H1 (cell line): Measurements from ENCODE around the gene ZFYVE21. TPM values are rescaled to one million over a fixed set of nuclear protein-coding genes. Genes with fewer than 3 reads are reported as not detected.

Experiments
- CTCF ChIA-PET: fragments of 300-600 bp; sonication (Branson Sonifier 250); formaldehyde crosslinking; loops from one replicate; lab custom pipeline; 2021; ENCODE audit not compliant: partially characterized antibody; lab: Charles Lee
- POLR2A ChIA-PET: fragments of 300-600 bp; sonication (Branson Sonifier 250); formaldehyde crosslinking; loops from one replicate; lab custom pipeline; 2021; ENCODE audit warnings: inconsistent platforms; ENCODE audit not compliant: partially characterized antibody; lab: Charles Lee
- DNase-seq, 2 experiments: peaks; one replicate each; pipeline versions ENCODE4 v3.0.0 to v3.0.0-alpha.2; 2010 to 2022; ENCODE audit warnings: low spot score in 2 of 2, low read depth in 1 of 2, mixed read lengths in 1 of 2
- FAIRE-seq: peaks from 2 replicates; lab custom pipeline; 2011; peaks lifted over from hg19 to GRCh38; lab: Jason Lieb, UNC
- H2AFZ ChIP-seq: 2 replicates; pipeline ENCODE4 v1.8.1; 2012; ENCODE audit warnings: low read length, inconsistent platforms
- H2AK5ac ChIP-seq: 2 replicates; pipeline ENCODE4 v1.6.1; 2013; ENCODE audit warnings: low read depth, low read length
- H2BK120ac ChIP-seq: replicated peaks from 2 replicates; pipeline ENCODE3; 2013; ENCODE audit warnings: low read depth, low read length, inconsistent platforms
- H2BK12ac ChIP-seq: 2 replicates; pipeline ENCODE4 v1.6.1; 2013; ENCODE audit warnings: low read depth, low read length
- H2BK15ac ChIP-seq: 2 replicates; pipeline ENCODE4 v1.6.1; 2013; ENCODE audit warnings: low read length
- H2BK20ac ChIP-seq: 2 replicates; pipeline ENCODE4 v1.6.1; 2013; ENCODE audit warnings: low read length
- H2BK5ac ChIP-seq: 2 replicates; pipeline ENCODE4 v1.6.1; 2013; ENCODE audit warnings: low read depth, low read length
- H3K14ac ChIP-seq: 2 replicates; pipeline ENCODE4 v1.6.1; 2013; ENCODE audit warnings: inconsistent platforms; ENCODE audit not compliant: insufficient read length
- H3K18ac ChIP-seq: 2 replicates; pipeline ENCODE4 v1.6.1; 2013; ENCODE audit warnings: low read length; ENCODE audit errors: extremely low read depth
- H3K23ac ChIP-seq: 2 replicates; pipeline ENCODE4 v1.6.1; 2013; ENCODE audit warnings: inconsistent platforms; ENCODE audit not compliant: insufficient read length
- H3K23me2 ChIP-seq: 2 replicates; pipeline ENCODE4 v1.6.1; 2013; ENCODE audit warnings: low read depth, low read length
- H3K27ac ChIP-seq: 2 replicates; pipeline ENCODE4 v1.6.1; 2011; ENCODE audit warnings: low read depth, low read length, inconsistent platforms
- H3K27me3 ChIP-seq, 4 experiments: replicated peaks in 1 of 4; 1 replicate in 1 of 4; 2 replicates in 3 of 4; pipeline versions ENCODE4 v1.6.1 to v1.8.1; 2011 to 2013; ENCODE audit warnings: low read length in 3 of 4, mild to moderate bottlenecking in 3 of 4, inconsistent platforms in 2 of 4, mixed read lengths in 2 of 4, moderate library complexity in 1 of 4; ENCODE audit not compliant: control insufficient read depth in 3 of 4, insufficient read depth in 3 of 4; ENCODE audit errors: extremely low read depth in 1 of 4
- H3K36me3 ChIP-seq, 4 experiments: 2 replicates each; pipeline versions ENCODE4 v1.6.1 to v1.8.1; 2011 to 2013; ENCODE audit warnings: mild to moderate bottlenecking in 4 of 4, low read length in 3 of 4, moderate library complexity in 2 of 4, control low read depth in 1 of 4, inconsistent platforms in 1 of 4; ENCODE audit not compliant: insufficient read depth in 4 of 4, control insufficient read depth in 2 of 4
- H3K4ac ChIP-seq: replicated peaks from 2 replicates; pipeline ENCODE3; 2013; ENCODE audit warnings: low read length, low read depth, mixed read lengths, inconsistent platforms; ENCODE audit not compliant: insufficient read length
- H3K4me1 ChIP-seq, 4 experiments: replicated peaks in 1 of 4; 1 replicate in 1 of 4; 2 replicates in 3 of 4; pipeline versions ENCODE4 v1.6.1 to v1.8.1; 2011 to 2013; ENCODE audit warnings: low read length in 3 of 4, inconsistent platforms in 2 of 4, mixed read lengths in 1 of 4; ENCODE audit not compliant: insufficient read depth in 4 of 4, control insufficient read depth in 3 of 4
- H3K4me2 ChIP-seq, 2 experiments: 2 replicates each; pipeline versions ENCODE4 v1.6.1 to v1.8.1; 2011 to 2013; ENCODE audit warnings: low read depth in 2 of 2, low read length in 2 of 2, control low read depth in 1 of 2, inconsistent platforms in 1 of 2, mild to moderate bottlenecking in 1 of 2; ENCODE audit not compliant: insufficient read depth in 1 of 2
- H3K4me3 ChIP-seq, 4 experiments: fragments of 200-600, 300-600 bp in 1 of 4; sonication (generic), shearing (Covaris generic), sonication (Bioruptor Twin) in 1 of 4; 2 replicates each; pipeline versions ENCODE4 v1.5.1 to v1.8.1; 2011 to 2016; ENCODE audit warnings: low read length in 4 of 4, low read depth in 3 of 4, control low read depth in 2 of 4, inconsistent platforms in 2 of 4, mild to moderate bottlenecking in 2 of 4, mixed read lengths in 1 of 4, moderate library complexity in 1 of 4; ENCODE audit not compliant: insufficient read depth in 2 of 4; ENCODE audit errors: extremely low read depth in 1 of 4
- H3K56ac ChIP-seq: replicated peaks from 2 replicates; pipeline ENCODE3; 2013; ENCODE audit warnings: low read depth, mild to moderate bottlenecking, mixed read lengths, low read length, inconsistent platforms; ENCODE audit not compliant: insufficient read length
- H3K79me1 ChIP-seq: 2 replicates; pipeline ENCODE4 v1.6.1; 2013; ENCODE audit warnings: low read depth, low read length, control low read depth
- H3K79me2 ChIP-seq, 2 experiments: 2 replicates each; pipeline versions ENCODE4 v1.6.1 to v1.8.1; 2012 to 2013; ENCODE audit warnings: low read length in 2 of 2, mild to moderate bottlenecking in 2 of 2, inconsistent platforms in 1 of 2; ENCODE audit not compliant: insufficient read depth in 2 of 2, control insufficient read depth in 1 of 2
- H3K9ac ChIP-seq, 4 experiments: replicated peaks in 1 of 4; 1 replicate in 1 of 4; 2 replicates in 3 of 4; pipeline versions ENCODE4 v1.6.1 to v1.8.1; 2011 to 2013; ENCODE audit warnings: low read depth in 3 of 4, low read length in 3 of 4, control low read depth in 2 of 4, mild to moderate bottlenecking in 2 of 4, moderate library complexity in 2 of 4, inconsistent platforms in 1 of 4; ENCODE audit errors: extremely low read depth in 1 of 4
- H3K9me3 ChIP-seq, 2 experiments: 2 replicates each; pipeline versions ENCODE4 v1.6.1 to v1.8.1; 2012 to 2013; ENCODE audit warnings: mild to moderate bottlenecking in 2 of 2, moderate library complexity in 2 of 2, control low read depth in 1 of 2, inconsistent platforms in 1 of 2, low read depth in 1 of 2, low read length in 1 of 2, mixed read lengths in 1 of 2; ENCODE audit not compliant: insufficient read depth in 2 of 2
- H4K20me1 ChIP-seq, 2 experiments: replicated peaks in 1 of 2; 2 replicates each; pipeline versions ENCODE3 to v1.8.1; 2011 to 2013; ENCODE audit warnings: inconsistent platforms in 2 of 2, low read length in 2 of 2, mild to moderate bottlenecking in 1 of 2; ENCODE audit not compliant: insufficient read depth in 2 of 2, control insufficient read depth in 1 of 2
- H4K5ac ChIP-seq: 2 replicates; pipeline ENCODE4 v1.6.1; 2013; ENCODE audit warnings: low read length, low read depth, mixed read lengths, inconsistent platforms; ENCODE audit not compliant: insufficient read length
- H4K8ac ChIP-seq: 2 replicates; pipeline ENCODE4 v1.8.0; 2013; ENCODE audit warnings: mild to moderate bottlenecking, moderate library complexity, low read length, inconsistent platforms; ENCODE audit not compliant: insufficient read depth; ENCODE audit errors: extremely low read depth
- H4K91ac ChIP-seq: replicated peaks from 2 replicates; pipeline ENCODE3; 2013; ENCODE audit warnings: low read length, mixed read lengths, inconsistent platforms; ENCODE audit not compliant: insufficient read length
- CBX8 ChIP-seq: fragments of 300-800, 300-1000 bp; sonication (generic); IDR thresholded peaks from 2 replicates; pipeline ENCODE4 v1.7.1; 2016; ENCODE audit warnings: low read depth, low read length, borderline replicate concordance
- CREB1 ChIP-seq: IDR thresholded peaks from 2 replicates; pipeline ENCODE4 v1.6.1; 2012; ENCODE audit warnings: inconsistent platforms
- NANOG ChIP-seq: IDR thresholded peaks from 2 replicates; pipeline ENCODE4 v1.6.1; 2011; ENCODE audit warnings: low read length, low read depth, mild to moderate bottlenecking, inconsistent platforms; ENCODE audit not compliant: insufficient read depth, poor library complexity, severe bottlenecking
- PHF8 ChIP-seq: fragments of 200-600 bp; sonication (generic); conservative IDR thresholded peaks from 2 replicates; pipeline ENCODE4 v1.7.1; 2012; ENCODE audit warnings: low read depth, mild to moderate bottlenecking, inconsistent platforms, low read length, moderate library complexity
- SP4 ChIP-seq: IDR thresholded peaks from 2 replicates; pipeline ENCODE4 v1.6.1; 2012; ENCODE audit warnings: low read length, inconsistent platforms
- TBP ChIP-seq: IDR thresholded peaks from 2 replicates; pipeline ENCODE4 v1.6.1; 2011; ENCODE audit warnings: low read depth, low read length, improper control_type of control experiment
- ZNF274 ChIP-seq: IDR thresholded peaks from 2 replicates; pipeline ENCODE4 v1.7.0; 2012; ENCODE audit warnings: low read length, borderline replicate concordance; ENCODE audit errors: extremely low read depth
- WGBS, 2 experiments: shearing (Covaris generic) in 1 of 2; methylation state at CpG; one replicate each; pipeline versions ENCODE4 v1.1.6 to v1.1.7; 2013 to 2015; ENCODE audit warnings: low lambda C conversion rate in 2 of 2, mixed read lengths in 2 of 2, inconsistent platforms in 1 of 2, low coverage in 1 of 2, missing lambda C conversion rate in 1 of 2; ENCODE audit not compliant: insufficient replicate concordance in 2 of 2, insufficient coverage in 1 of 2, insufficient read length in 1 of 2; ENCODE audit errors: extremely low coverage in 1 of 2, missing lambda C conversion rate in 1 of 2; 5-methylcytosine and 5-hydroxymethylcytosine counted together
- polyA plus RNA-seq, 7 experiments: library from polyadenylated mRNA; depleted of rRNA in 3 of 7; stranded (reverse) in 5 of 7; unstranded in 2 of 7; fragments of >200 nt in 5 of 7; fragments of 200-250 nt in 2 of 7; gene quantifications; 1 replicate in 5 of 7; 2 replicates in 1 of 7; 4 replicates in 1 of 7; pipeline versions ENCODE4 v1.2.1 to v1.2.3, GENCODE V29; 2011 to 2013; ENCODE audit warnings: missing spikeins in 2 of 7, mixed read lengths in 2 of 7
- total RNA-seq: library from RNA; stranded (reverse); fragmentation: NEBNext Ultra II Directional; extraction: Animal tissue kit (Norgen Biotek cat#: 25700); gene quantifications from 2 replicates; pipeline ENCODE4 v1.2.1, GENCODE V29; 2021

The ZFYVE21 gene
- total and polyA plus RNA-seq, 2 of the 8 experiments (the other 6 are each of a cell fraction or from before 2014, with no cell fraction given), result 53.4 to 127 TPM

DNA sequence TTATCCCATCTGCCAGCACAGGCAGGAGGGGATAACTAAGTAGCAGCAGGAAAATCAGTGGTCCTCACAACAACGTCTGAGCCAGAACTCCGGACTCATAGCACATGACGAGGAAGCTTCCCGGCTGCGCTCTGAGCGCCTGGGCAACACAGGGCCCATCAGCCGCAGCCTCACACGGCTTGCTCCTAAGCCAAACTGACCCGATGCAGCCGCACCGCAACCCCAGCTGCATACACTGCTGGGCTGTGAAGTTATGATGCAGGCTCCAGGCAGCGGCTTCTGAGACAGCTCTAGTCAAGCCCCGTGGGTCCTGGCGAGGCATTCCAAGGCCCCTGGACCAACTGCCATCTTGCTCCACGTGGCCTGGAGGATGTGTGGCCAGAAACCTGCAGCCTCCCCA is 28.1 kb downstream of the ZFYVE21 start:
- H3K27ac ChIP-seq, result no peak overlapping the region
- H3K56ac ChIP-seq, result no peak overlapping the region
- peaks cover 0 to 2% of the 10 kb centered on the region in 2 experiments for H4K20me1 ChIP-seq
- H4K91ac ChIP-seq, result no peak overlapping the region
- H3K4me1 ChIP-seq, result peaks cover 0 to 3% (median under 1%) of the 10 kb centered on the region in 4 experiments; a peak in 2 of 7 replicates
- ChIA-PET POLR2A (interaction anchor here (2.2 kb wide), 1 partner anchor 9 kb away, joined by 6 read pairs; no protein-coding TSS in a partner anchor), CTCF (no interaction called here)
- no peak overlapping the region for H4K5ac ChIP-seq
- H3K27me3 ChIP-seq, result no peaks in the 10 kb centered on the region; a peak in 1 of 7 replicates
- H2BK12ac ChIP-seq, result no peak overlapping the region
- no peak overlapping the region for H2BK120ac ChIP-seq
- WGBS, 2 experiments, result 93% methylated on average over 15 of the region's 15 CpGs; no CpG with 5 or more reads in 1 of the 2 experiments
- no peaks in the 10 kb centered on the region for H3K23me2 ChIP-seq
- H2AK5ac ChIP-seq, result no peak overlapping the region
- H3K79me1 ChIP-seq, result no peaks in the 10 kb centered on the region
- no peaks in the 10 kb centered on the region; a peak in 2 of 8 replicates for H3K36me3 ChIP-seq
- no peak overlapping the region for H3K14ac ChIP-seq
- no peak overlapping the region for H2BK15ac ChIP-seq
- H4K8ac ChIP-seq, result peak overlapping the region; percentile 35; the same call in 1 of the 2 replicates
- no peak overlapping the region for H2AFZ ChIP-seq
- H3K9ac ChIP-seq, result no peak overlapping the region
- H2BK20ac ChIP-seq, result no peak overlapping the region
- no peaks in the 10 kb centered on the region for H3K79me2 ChIP-seq
- TF ChIP-seq CBX8, result no peak
- TF ChIP-seq PHF8, result no peak
- no peak for TF ChIP-seq ZNF274
- TF ChIP-seq SP4, result no peak
- no peak for TF ChIP-seq NANOG
- no peak for TF ChIP-seq TBP
- TF ChIP-seq CREB1, result no peak
- no peak overlapping the region for H2BK5ac ChIP-seq
- peak overlapping the region; percentile 6; the same call in 1 of the 2 replicates for H3K18ac ChIP-seq
- DNase-seq, result no peak
- no peak overlapping the region for H3K4me2 ChIP-seq
- H3K4ac ChIP-seq, result no peak overlapping the region
- no peak overlapping the region for H3K23ac ChIP-seq
- FAIRE-seq, result no peak
- no peak overlapping the region for H3K4me3 ChIP-seq
- no peaks in the 10 kb centered on the region for H3K9me3 ChIP-seq
